Measurements from ENCODE around the gene KCNK1. TPM values are rescaled to one million over a fixed set of nuclear protein-coding genes. Genes with fewer than 3 reads are reported as not detected.

Gene KCNK1
- polyA plus RNA-seq, 1 donor (not counting 4 experiments of a cell fraction or from before 2014, with no cell fraction given) = 17.5 TPM

GRCh38 chr1:233656032-233656635 lies 42.2 kb downstream of the KCNK1 start:
- no peak overlapping the region for H3K4me3 ChIP-seq (ENCODE audit: control insufficient read depth in 2 of 3, extremely low read depth in 1 of 3, insufficient read depth in 2 of 3, low read depth in 1 of 3, low read length in 3 of 3)
- no peaks in the 10 kb centered on the region for H3K27me3 ChIP-seq (ENCODE audit: control insufficient read depth, extremely low read depth, insufficient read depth, low read length)
- H3K27ac ChIP-seq (ENCODE audit: control insufficient read depth, insufficient read depth, low read length) = no peak overlapping the region
- H3K4me2 ChIP-seq (ENCODE audit: control insufficient read depth, extremely low read depth, insufficient read depth, low read depth, low read length) = no peak overlapping the region
- H3K9ac ChIP-seq (ENCODE audit: control insufficient read depth, extremely low read depth, insufficient read depth, low read length) = no peak overlapping the region
- H4K20me1 ChIP-seq (ENCODE audit: control insufficient read depth, extremely low read depth, insufficient read depth, low read length) = no peaks in the 10 kb centered on the region
- DNase-seq (ENCODE audit: low read depth, low spot score) = no peak
- dilution Hi-C loops (cut with MboI; ENCODE audit: extremely low pct_ligation_motif_present, low sequenced_read_pairs) = no loop called here
- H2AFZ ChIP-seq (ENCODE audit: control insufficient read depth, low read length) = no peak overlapping the region
- H3K36me3 ChIP-seq (ENCODE audit: control insufficient read depth in 2 of 2, extremely low read depth in 1 of 2, insufficient read depth in 2 of 2, low read length in 2 of 2) = peaks cover 0 to 5% of the 10 kb centered on the region in 2 experiments
- no peaks in the 10 kb centered on the region for H3K9me3 ChIP-seq (ENCODE audit: control insufficient read depth, low read depth, low read length)
- peak; percentile 57 for FAIRE-seq
- H3K4me1 ChIP-seq (ENCODE audit: control insufficient read depth, extremely low read depth, insufficient read depth, low read length) = peaks cover 24% of the 10 kb centered on the region
- H3K79me2 ChIP-seq (ENCODE audit: control insufficient read depth, insufficient read depth, low read length) = peaks cover 7% of the 10 kb centered on the region
- H3K9me1 ChIP-seq (ENCODE audit: control insufficient read depth, extremely low read depth, insufficient read depth, low read length) = no peaks in the 10 kb centered on the region
- TF ChIP-seq CTCF (optimal IDR thresholded peaks at IDR 0.05 in 1 of 3, IDR thresholded peaks at IDR 0.05 in 1 of 3, conservative IDR thresholded peaks at IDR 0.05 in 1 of 3; ENCODE audit: extremely low read depth in 1 of 3, insufficient read depth in 2 of 3, low read length in 3 of 3) = no peak
- no peak for TF ChIP-seq EZH2 (IDR thresholded peaks at IDR 0.05; ENCODE audit: low read length)

- Histone ChIP-seq H3K79me2 (ENCODE audit: control insufficient read depth, insufficient read depth, low read length) (peaks cover 7% of the 10 kb centered on the region), H3K27me3 (ENCODE audit: control insufficient read depth, extremely low read depth, insufficient read depth, low read length) (no peaks in the 10 kb centered on the region), H3K9me3 (ENCODE audit: control insufficient read depth, low read depth, low read length) (no peaks in the 10 kb centered on the region), H3K4me3 (ENCODE audit: control insufficient read depth in 2 of 3, extremely low read depth in 1 of 3, insufficient read depth in 2 of 3, low read depth in 1 of 3, low read length in 3 of 3) (no peak overlapping the region), H2AFZ (ENCODE audit: control insufficient read depth, low read length) (no peak overlapping the region), H3K36me3 (ENCODE audit: control insufficient read depth in 2 of 2, extremely low read depth in 1 of 2, insufficient read depth in 2 of 2, low read length in 2 of 2) (peaks cover 0 to 5% of the 10 kb centered on the region in 2 experiments), H3K4me2 (ENCODE audit: control insufficient read depth, extremely low read depth, insufficient read depth, low read depth, low read length) (no peak overlapping the region), H3K9ac (ENCODE audit: control insufficient read depth, extremely low read depth, insufficient read depth, low read length) (no peak overlapping the region), H4K20me1 (ENCODE audit: control insufficient read depth, extremely low read depth, insufficient read depth, low read length) (no peaks in the 10 kb centered on the region), H3K4me1 (ENCODE audit: control insufficient read depth, extremely low read depth, insufficient read depth, low read length) (peaks cover 24% of the 10 kb centered on the region), H3K27ac (ENCODE audit: control insufficient read depth, insufficient read depth, low read length) (no peak overlapping the region), H3K9me1 (ENCODE audit: control insufficient read depth, extremely low read depth, insufficient read depth, low read length) (no peaks in the 10 kb centered on the region)
- dilution Hi-C loops (cut with MboI; ENCODE audit: extremely low pct_ligation_motif_present, low sequenced_read_pairs) = no loop called here
- no peak for TF ChIP-seq CTCF (optimal IDR thresholded peaks at IDR 0.05 in 1 of 3, IDR thresholded peaks at IDR 0.05 in 1 of 3, conservative IDR thresholded peaks at IDR 0.05 in 1 of 3; ENCODE audit: extremely low read depth in 1 of 3, insufficient read depth in 2 of 3, low read length in 3 of 3)
- no peak for TF ChIP-seq EZH2 (IDR thresholded peaks at IDR 0.05; ENCODE audit: low read length)
- FAIRE-seq = no peak
- DNase-seq (ENCODE audit: low read depth, low spot score) = no peak
Observed at GRCh38 chr1:233656687-233657086, 42.8 kb downstream of the KCNK1 start.
